22Rv1 (cell line): ENCODE measurements around the gene PRDM7.

ENCODE experiments used
- H3K27ac ChIP-seq: fragments of 450-650 bp; 2 replicates; pipeline ENCODE4 v1.5.1; 2017
- ZFX ChIP-seq: fragments of 450-650 bp; IDR thresholded peaks from 2 replicates; pipeline ENCODE4 v1.6.1; 2017; ENCODE audit warnings: antibody characterized with exemption, borderline replicate concordance
- TF ChIP-seq, protein P1 (sequence below): fragments of 450-650 bp; IDR thresholded peaks from 2 replicates; pipeline ENCODE4 v1.5.1; 2017; ENCODE audit warnings: mild to moderate bottlenecking

PRDM7 gene

DNA sequence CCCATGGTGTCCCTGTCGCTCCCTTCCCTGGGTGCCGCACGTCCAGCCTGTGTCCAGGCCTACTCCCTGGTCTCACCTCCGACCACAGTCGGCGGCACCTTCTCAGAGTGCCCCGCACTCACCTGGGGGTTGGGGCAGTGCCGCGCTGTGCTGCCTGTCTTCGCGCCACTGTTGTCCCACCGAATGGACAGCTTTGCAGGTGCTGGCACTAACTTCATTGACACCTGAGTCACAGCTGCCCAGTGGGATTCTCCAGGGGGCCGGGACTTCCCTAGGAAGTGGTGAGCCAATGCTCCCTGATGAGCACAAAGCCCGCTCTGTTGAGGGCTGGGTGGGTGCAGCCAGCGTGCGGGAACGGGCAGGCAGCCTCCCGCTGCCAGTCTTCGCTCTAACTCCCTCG, 33.6 kb downstream of the PRDM7 start:
- TF ChIP-seq, protein P1, sequence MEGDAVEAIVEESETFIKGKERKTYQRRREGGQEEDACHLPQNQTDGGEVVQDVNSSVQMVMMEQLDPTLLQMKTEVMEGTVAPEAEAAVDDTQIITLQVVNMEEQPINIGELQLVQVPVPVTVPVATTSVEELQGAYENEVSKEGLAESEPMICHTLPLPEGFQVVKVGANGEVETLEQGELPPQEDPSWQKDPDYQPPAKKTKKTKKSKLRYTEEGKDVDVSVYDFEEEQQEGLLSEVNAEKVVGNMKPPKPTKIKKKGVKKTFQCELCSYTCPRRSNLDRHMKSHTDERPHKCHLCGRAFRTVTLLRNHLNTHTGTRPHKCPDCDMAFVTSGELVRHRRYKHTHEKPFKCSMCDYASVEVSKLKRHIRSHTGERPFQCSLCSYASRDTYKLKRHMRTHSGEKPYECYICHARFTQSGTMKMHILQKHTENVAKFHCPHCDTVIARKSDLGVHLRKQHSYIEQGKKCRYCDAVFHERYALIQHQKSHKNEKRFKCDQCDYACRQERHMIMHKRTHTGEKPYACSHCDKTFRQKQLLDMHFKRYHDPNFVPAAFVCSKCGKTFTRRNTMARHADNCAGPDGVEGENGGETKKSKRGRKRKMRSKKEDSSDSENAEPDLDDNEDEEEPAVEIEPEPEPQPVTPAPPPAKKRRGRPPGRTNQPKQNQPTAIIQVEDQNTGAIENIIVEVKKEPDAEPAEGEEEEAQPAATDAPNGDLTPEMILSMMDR = no peak
- no peak for TF ChIP-seq ZFX
- H3K27ac ChIP-seq = 0 out of 2 replicates have a peak overlapping the region, but pooled peaks have one; percentile 32

DNA sequence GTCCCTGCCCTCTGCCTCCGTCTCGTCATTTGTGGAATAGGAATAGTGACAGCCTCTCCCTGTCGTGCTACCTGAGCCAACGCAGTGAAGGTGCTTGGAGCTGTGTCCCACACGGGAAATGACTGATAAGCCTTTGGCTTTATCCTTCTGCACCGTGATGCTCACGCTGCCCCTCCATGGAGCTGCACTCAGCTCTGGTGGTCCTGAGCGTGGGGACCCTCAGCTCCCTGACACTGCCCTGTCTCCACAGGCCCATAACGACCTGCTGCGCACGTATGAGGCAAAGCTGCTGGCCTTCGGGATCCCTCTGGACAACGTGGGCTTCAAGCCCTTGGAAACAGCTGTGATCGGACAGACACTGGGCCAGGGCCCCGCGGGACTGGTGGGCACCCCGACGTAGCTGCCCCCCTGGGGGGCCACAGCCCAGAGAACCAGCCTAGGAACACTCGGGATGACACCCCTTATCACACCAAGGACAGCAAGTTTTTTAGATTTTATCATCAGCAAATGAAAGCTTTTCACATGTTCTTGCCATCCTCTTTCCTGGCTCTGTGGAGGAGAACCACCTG, 34.1 kb downstream of the PRDM7 start:
- TF ChIP-seq, protein P1 = no peak
- no peak for TF ChIP-seq ZFX
- no peak overlapping the region for H3K27ac ChIP-seq

DNA sequence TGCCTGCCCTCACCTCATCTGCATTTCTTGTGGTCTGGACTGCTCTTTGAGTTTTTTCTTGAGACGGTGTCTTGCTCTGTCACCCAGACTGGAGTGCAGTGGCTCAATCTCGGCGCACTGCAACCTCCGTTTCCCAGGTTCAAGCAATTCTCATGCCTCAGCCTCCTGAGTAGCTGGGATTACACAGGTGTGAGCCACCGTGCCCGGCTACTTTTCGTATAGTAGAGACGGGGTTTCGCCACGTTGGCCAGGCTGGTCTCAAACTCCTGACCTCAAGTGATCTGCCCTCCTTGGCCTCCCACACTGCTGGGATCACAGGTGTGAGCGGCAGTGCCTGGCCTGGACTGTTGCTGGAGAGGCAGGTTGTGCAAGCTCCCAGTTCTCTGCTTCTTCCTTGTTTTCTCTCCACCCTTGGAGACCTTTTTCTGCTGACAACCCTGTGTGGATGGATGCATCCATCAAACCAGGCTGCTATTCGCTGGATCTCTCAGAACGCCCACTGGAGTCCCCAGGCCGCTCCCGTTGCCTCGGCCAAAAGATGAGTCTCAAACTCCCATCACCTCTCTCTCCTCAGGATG, 35.1 kb downstream of the PRDM7 start:
- TF ChIP-seq, protein P1 = no peak
- no peak for TF ChIP-seq ZFX
- no peak overlapping the region for H3K27ac ChIP-seq

DNA sequence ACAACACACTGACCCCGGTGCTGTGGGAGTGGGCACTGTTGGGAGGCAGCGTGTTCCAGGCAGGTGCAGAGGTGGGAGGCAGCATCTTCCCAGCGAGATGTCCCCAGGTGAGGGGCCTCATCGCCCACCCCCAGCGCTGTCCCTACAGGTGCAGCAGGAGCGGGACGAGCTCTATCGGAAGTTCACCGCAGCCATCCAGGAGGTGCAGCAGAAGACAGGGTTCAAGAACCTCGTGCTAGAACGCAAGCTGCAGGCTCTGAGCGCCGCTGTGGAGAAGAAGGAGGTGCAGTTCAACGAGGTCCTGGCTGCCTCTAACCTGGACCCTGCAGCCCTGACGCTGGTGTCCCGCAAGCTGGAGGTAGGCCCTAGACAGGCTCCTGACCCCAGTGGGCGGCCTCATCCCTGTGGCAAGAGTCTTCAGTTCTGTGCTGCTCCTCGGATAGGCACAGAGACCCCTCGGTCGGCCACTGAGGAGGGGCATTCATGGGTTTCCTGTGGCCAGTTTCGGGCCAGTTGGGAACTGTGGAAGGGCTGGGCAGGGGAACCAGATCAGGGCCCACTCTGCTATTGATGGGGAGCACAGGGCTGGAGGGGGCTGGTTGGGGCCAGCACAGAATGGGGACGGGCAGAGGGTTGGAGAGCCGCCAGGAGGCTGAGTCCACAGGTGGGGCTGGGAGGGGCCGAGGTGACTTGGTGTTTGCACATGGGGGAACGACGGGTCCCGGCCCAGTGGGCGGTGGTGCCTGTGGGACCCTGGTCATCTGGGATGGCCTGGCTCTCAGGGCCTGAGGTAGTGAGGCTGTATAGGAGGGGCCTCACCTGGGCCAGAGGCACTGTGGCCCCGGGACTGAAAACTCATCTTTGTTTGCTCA, 36.7 kb downstream of the PRDM7 start:
- H3K27ac ChIP-seq = no peak overlapping the region
- TF ChIP-seq ZFX = no peak
- TF ChIP-seq, protein P1 = no peak

DNA sequence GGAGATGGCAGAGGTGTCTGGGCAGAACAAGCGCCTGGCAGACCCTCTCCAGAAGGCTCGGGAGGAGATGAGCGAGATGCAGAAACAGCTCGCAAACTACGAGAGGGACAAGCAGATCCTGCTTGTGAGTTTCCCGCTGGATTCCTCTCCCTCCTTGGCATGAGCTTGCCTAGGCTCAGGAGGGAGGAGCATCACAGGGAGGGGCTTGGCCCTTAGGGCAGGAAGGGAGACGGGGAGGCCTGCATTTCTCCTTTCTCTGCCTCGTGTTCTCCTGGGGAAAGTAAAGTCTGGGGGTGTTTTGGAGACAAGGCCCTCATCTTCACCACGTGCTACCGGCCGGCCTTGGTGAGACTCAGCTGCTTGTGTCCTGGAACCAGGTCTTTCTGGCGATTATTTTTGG, 39.9 kb downstream of the PRDM7 start:
- H3K27ac ChIP-seq = no peak overlapping the region
- TF ChIP-seq, protein P1 = no peak
- no peak for TF ChIP-seq ZFX

DNA sequence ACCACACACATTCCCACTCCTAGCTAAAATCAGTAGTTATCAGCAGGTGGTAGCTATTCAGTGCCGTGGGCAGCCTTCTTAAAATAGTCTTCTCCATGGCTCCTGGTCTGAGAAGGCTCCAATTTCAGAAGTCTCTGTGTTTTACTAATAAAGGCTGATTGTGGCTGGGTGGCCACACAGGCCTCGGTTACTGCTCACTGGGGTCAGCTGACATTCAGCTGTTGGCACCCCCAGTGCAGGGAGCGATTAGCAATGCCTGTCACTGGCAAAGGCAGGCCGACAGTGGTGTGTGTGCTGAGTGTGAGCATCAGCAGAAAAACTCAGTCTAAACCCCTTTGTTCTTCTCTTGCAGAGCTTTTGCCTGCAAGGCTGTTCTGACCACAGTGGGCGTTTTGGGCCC, 41.2 kb downstream of the PRDM7 start:
- TF ChIP-seq ZFX = no peak
- TF ChIP-seq, protein P1 = no peak
- H3K27ac ChIP-seq = no peak overlapping the region

DNA sequence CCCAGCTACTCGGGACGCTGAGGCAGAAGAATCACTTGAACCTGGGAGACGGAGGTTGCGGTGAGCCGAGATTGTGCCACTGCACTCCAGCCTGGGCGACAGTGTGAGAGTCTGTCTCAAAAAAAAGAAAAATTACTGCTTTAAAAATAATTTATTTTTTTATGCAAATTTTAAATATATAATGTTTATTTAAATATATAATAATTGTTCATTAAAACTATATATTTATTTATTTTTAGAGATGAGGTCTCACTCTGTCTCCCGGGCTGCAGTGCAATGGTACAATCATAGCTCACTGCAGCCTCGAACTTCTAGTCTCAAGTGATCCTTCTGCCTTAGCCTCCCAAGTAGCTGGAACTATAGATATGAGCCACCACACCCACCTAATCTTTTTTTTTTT, 42.6 kb downstream of the PRDM7 start:
- TF ChIP-seq, protein P1 = no peak
- no peak for TF ChIP-seq ZFX
- H3K27ac ChIP-seq = no peak overlapping the region
